HepG2 (cell line): Measurements from ENCODE around the gene PRCD. TPM values are rescaled to one million over a fixed set of nuclear protein-coding genes. Genes with fewer than 3 reads are reported as not detected.

Source experiments
- BATF2 ChIP-seq: sonication (generic); formaldehyde crosslinking; IDR thresholded peaks from 2 replicates; pipeline ENCODE4 v1.8.0; 2022; ENCODE audit warnings: mild to moderate bottlenecking, missing genetic modification reagents, moderate library complexity
- E2F5 ChIP-seq: sonication (generic); formaldehyde crosslinking; conservative IDR thresholded peaks from 2 replicates; pipeline ENCODE4 v1.4.0; 2020; ENCODE audit warnings: missing genetic modification reagents
- FOXA1 ChIP-seq, 2 experiments: fragments of 450-650 bp in 1 of 2; sonication (generic) in 1 of 2; formaldehyde crosslinking in 1 of 2; IDR thresholded peaks; 2 replicates each; pipeline versions ENCODE4 v1.4.0 to v1.6.1; 2016 to 2020; ENCODE audit warnings: missing genetic modification reagents in 1 of 2
- FUBP1 ChIP-seq: sonication (generic); formaldehyde crosslinking; IDR thresholded peaks from 2 replicates; pipeline ENCODE4 v1.5.1; 2020; ENCODE audit warnings: missing genetic modification reagents, mild to moderate bottlenecking, borderline replicate concordance
- HHEX ChIP-seq: IDR thresholded peaks from 2 replicates; pipeline ENCODE4 v1.6.1; 2016; ENCODE audit warnings: control low read depth
- KAT2B ChIP-seq: fragments of 150-350 bp; IDR thresholded peaks from 2 replicates; pipeline ENCODE4 v1.6.1; 2014; ENCODE audit warnings: low read depth, low read length, borderline replicate concordance
- NFIC ChIP-seq: IDR thresholded peaks from 2 replicates; pipeline ENCODE4 v1.6.1; 2012; ENCODE audit warnings: mild to moderate bottlenecking, low read length, inconsistent platforms
- NR0B2 ChIP-seq: sonication (generic); formaldehyde crosslinking; IDR thresholded peaks from 2 replicates; pipeline ENCODE4 v1.4.0; 2020; ENCODE audit warnings: mild to moderate bottlenecking, missing genetic modification reagents
- SNAPC4 ChIP-seq: sonication (generic); formaldehyde crosslinking; IDR thresholded peaks from 2 replicates; pipeline ENCODE4 v1.4.0; 2020; ENCODE audit warnings: mild to moderate bottlenecking, missing genetic modification reagents
- STAT6 ChIP-seq: sonication (generic); formaldehyde crosslinking; IDR thresholded peaks from 2 replicates; pipeline ENCODE4 v1.4.0; 2020; ENCODE audit warnings: missing genetic modification reagents, mild to moderate bottlenecking, borderline replicate concordance
- ZNF12 ChIP-seq: sonication (generic); formaldehyde crosslinking; IDR thresholded peaks from 2 replicates; pipeline ENCODE4 v1.5.0; 2020; ENCODE audit warnings: missing genetic modification reagents
- ZNF256 ChIP-seq: sonication (generic); formaldehyde crosslinking; conservative IDR thresholded peaks from 2 replicates; pipeline ENCODE4 v1.4.0; 2020; ENCODE audit warnings: missing genetic modification reagents
- ZNF343 ChIP-seq: sonication (generic); formaldehyde crosslinking; IDR thresholded peaks from 2 replicates; pipeline ENCODE4 v1.4.0; 2020; ENCODE audit warnings: mild to moderate bottlenecking, missing genetic modification reagents
- ZNF558 ChIP-seq: sonication (generic); formaldehyde crosslinking; IDR thresholded peaks from 2 replicates; pipeline ENCODE4 v1.9.0; 2022; ENCODE audit warnings: mild to moderate bottlenecking, missing genetic modification reagents, borderline replicate concordance
- ZNF772 ChIP-seq: sonication (generic); formaldehyde crosslinking; IDR thresholded peaks from 2 replicates; pipeline ENCODE4 v1.5.0; 2020; ENCODE audit warnings: mild to moderate bottlenecking, missing genetic modification reagents
- ZNF841 ChIP-seq: sonication (generic); formaldehyde crosslinking; IDR thresholded peaks from 2 replicates; pipeline ENCODE4 v1.8.1; 2023; ENCODE audit warnings: missing genetic modification reagents, borderline replicate concordance
- ZSCAN21 ChIP-seq: sonication (generic); formaldehyde crosslinking; IDR thresholded peaks from 2 replicates; pipeline ENCODE4 v1.8.0; 2022; ENCODE audit warnings: mild to moderate bottlenecking, missing genetic modification reagents, moderate library complexity, borderline replicate concordance
- ZSCAN9 ChIP-seq: IDR thresholded peaks from 2 replicates; pipeline ENCODE4 v1.6.1; 2016; ENCODE audit warnings: borderline replicate concordance
- polyA plus RNA-seq, 8 experiments: library from polyadenylated mRNA; depleted of rRNA in 3 of 8; stranded (reverse) in 7 of 8; unstranded in 1 of 8; fragments of >200 nt; fragmentation: Illumina TruSeq in 4 of 8; extraction: Trizol in 4 of 8; gene quantifications; 2 replicates each; pipeline versions ENCODE4 v1.2.1 to v1.2.3, GENCODE V29; 2011 to 2016; ENCODE audit warnings: low read depth in 4 of 8, missing spikeins in 1 of 8, mixed read lengths in 1 of 8; ENCODE audit not compliant: insufficient read depth in 1 of 8
- total RNA-seq, 5 experiments: library from RNA; depleted of rRNA; stranded (reverse); fragments of >200 nt; fragmentation: Illumina TruSeq; extraction: Trizol; gene quantifications; 2 replicates each; pipeline ENCODE4 v1.2.3, GENCODE V29; 2016; ENCODE audit warnings: low read depth in 1 of 5

PRCD gene
- total and polyA plus RNA-seq, 2 of the 13 experiments (the other 11 are each of a cell fraction or from before 2014, with no cell fraction given): 0.51 TPM; not detected in 1

GRCh38 chr17:76547642-76548202 is 7.9 kb downstream of the PRCD start (continued):
- no peak for TF ChIP-seq NR0B2
- TF ChIP-seq BATF2 (CRISPR knock-in tag): no peak; the same call in 1 of the 2 replicates
- TF ChIP-seq ZNF256 (CRISPR knock-in tag): no peak
- peak; percentile 41; the same call in 1 of the 2 replicates for TF ChIP-seq FOXA1 (IDR thresholded peaks at IDR 0.05)
- no peak for TF ChIP-seq FOXA1 (CRISPR knock-in tag; IDR thresholded peaks at IDR 0.05)
- TF ChIP-seq HHEX: no peak
- no peak for TF ChIP-seq ZNF558
- TF ChIP-seq STAT6 (CRISPR knock-in tag): no peak; the same call in 1 of the 2 replicates
- no peak for TF ChIP-seq ZNF772 (CRISPR knock-in tag)
- no peak for TF ChIP-seq ZSCAN9 (CRISPR knock-in tag)
- no peak for TF ChIP-seq FUBP1 (CRISPR knock-in tag)
- no peak for TF ChIP-seq ZNF343 (CRISPR knock-in tag)
- no peak for TF ChIP-seq E2F5 (CRISPR knock-in tag)
- TF ChIP-seq KAT2B: no peak
- TF ChIP-seq NFIC: no peak
- peak; percentile 44; the same call in 1 of the 2 replicates for TF ChIP-seq ZNF841 (CRISPR knock-in tag)
- TF ChIP-seq ZNF12 (CRISPR knock-in tag): no peak
- TF ChIP-seq ZSCAN21 (CRISPR knock-in tag): no peak
- no peak for TF ChIP-seq SNAPC4 (CRISPR knock-in tag)
